Activated CD8-positive, alpha-beta memory T cell treated with anti-CD3 and anti-CD28 coated beads, Interleukin-2, amount 50 U/mL, for 1 hour (primary cell): Measurements from ENCODE around the gene DNLZ.

Experiments used
- DNase-seq: peaks from one replicate; pipeline ENCODE4 v3.0.0-alpha.2; 2020; ENCODE audit errors: extremely low read depth

Gene DNLZ

DNA sequence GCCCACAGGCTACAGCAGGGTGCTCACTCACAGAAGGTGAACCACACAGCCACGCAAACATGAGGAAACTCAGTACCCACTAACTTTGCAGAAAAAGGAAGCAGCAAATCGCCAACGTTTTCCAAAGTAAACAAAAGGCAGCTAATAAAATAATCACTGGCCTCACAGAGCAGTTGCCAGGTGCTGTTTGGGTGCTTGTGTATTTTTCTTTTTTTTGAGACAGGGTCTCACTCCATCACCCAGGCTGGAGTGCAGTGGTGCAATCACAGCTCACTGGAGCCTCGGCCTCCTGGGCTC lies 32.6 kb upstream of the DNLZ start:
- DNase-seq = no peak

DNA sequence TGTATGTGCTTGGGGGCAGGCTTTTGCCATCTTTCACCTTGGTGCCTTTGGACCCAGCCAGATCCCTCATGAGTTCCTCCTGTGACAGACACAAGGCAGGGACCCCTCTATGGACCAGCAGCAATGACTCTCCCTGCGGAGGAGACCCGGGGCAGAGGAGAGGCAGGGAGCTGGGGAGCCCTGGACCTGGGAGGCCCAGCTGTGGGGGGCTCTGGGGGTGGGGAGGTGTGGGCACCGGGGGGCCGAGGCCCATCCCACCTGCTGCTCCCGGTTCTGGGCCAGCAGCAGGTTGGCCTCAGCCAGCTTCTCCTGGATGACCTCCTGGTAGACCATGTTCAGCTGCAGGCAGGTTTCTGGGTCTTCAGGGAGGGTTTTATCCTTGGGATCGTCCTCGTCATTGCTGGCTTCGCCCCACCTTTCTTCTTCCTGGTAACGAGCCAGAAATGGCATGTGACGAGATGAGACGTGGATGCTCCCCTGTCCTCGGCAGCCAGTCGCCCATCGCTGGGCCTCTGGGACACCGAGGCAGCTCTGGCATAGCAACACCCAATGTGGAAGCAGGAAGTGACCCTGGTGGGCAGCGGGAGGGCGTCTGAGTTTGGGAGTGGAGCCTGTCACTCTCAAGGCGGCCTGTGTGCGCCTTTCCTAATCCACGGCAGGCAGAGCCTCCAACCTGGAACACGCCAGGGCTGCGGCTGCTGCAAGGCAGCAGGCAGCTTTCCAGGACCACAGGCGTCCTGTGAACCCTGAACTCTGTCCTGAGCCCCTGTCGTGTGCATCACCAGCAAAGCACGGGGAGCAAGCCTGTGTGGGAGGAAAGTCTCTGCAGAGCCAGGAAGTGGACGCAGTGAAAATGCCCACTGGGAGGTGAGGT lies 32.0 kb upstream of the DNLZ start:
- no peak for DNase-seq

GRCh38 chr9:136395020-136395340 lies 31.4 kb upstream of the DNLZ start:
- no peak for DNase-seq

DNA sequence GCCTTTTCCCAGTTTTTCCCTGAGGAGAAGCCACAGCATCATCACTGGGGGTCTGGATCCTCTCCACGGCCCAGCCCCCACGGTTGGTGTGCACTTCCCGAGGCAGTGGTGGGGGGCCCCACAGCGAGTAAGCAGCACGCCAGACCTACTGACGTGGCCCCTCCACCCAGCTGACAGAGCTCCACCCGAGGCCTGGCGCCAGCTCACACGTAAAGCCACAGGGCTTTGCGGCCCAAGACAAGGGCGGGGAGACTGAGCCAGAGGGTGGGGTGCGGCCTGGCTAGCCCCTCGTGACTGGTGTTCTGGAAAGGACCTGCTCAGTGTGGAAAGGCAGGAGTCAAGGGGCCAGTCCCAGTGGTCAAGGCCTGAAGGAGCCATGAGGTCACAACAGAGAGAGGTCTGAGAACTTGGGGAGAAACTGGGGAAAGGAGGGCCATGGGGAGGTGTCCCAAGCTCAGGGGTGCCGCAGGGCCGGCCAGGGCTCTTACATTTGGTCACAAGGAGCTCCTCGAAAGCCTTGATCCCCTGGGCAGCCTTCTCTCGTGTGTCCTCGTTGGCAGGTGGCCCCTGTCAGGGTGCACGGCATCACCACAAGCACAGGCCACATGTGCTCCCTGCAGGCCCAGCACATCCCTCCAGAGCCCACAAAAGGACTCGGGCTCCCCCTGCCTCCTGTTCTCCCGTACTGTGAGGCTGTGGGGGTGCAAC lies 30.9 kb upstream of the DNLZ start:
- no peak for DNase-seq

- no peak for DNase-seq
These were observed 30.0 kb upstream of the DNLZ start for GRCh38 chr9:136393531-136393930.

GRCh38 chr9:136392538-136393449 lies 29.2 kb upstream of the DNLZ start:
- no peak for DNase-seq

DNA sequence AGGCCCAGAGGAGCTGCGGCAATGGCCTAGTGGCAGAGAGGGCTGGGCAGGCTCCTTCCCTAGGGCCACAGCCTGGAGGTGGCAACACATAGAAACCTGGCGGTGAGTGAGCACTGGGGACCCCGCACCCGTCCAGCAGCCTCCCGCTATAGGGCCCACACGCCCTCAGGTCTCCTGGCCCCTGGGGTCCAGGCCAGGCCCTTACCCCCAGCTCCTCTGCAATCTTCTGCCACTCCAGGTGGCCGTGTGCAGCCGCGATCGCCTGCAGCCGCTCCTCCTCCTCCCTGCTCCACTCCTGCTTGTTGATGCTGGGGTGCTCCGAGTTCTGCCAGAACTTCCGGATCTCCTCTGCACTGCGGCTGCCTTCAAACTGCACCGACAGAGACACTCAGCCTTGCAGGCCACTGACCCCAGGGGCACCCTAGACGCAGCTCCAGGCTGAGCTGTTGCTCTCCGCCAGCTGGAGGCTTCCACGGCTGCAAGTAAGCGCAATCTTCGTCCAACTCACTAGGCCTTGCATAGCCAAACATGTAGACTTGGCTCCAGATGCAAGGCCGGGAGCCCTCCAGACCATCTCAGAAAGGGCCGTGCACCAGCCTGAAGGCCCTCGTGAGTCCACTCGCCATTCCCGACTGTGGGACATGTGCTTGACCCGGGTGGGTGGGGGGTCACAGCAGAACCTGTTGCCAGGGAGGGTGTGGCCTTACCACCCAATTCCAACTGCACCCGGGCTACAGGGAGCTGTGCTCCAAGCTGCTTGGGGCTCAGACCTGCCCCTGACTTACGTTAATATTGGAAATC lies 28.4 kb upstream of the DNLZ start:
- no peak for DNase-seq

DNA sequence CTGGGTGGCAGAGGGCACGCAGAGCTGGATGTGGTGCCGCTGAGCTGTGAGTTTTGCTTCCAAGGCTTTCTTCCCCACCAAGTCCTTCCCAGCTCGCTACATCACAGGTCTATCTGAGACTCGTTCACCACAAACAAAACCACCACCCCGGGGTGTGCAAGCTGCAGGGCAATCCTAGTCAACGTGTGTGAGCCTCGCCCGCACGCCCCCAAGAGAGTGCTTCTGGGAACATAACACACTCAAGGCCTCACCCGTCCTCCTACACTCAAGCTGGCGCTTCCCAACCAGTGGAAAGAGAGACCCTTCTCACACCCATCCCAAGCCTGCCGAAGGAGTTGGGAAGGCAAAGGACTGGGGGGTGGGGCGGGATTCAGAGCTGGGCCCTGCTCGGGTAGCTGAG lies 25.9 kb upstream of the DNLZ start:
- DNase-seq = no peak

GRCh38 chr9:136387217-136387616 lies 23.7 kb upstream of the DNLZ start:
- DNase-seq = no peak

- DNase-seq = no peak
These were observed 22.5 kb upstream of the DNLZ start for GRCh38 chr9:136386018-136386417.

DNA sequence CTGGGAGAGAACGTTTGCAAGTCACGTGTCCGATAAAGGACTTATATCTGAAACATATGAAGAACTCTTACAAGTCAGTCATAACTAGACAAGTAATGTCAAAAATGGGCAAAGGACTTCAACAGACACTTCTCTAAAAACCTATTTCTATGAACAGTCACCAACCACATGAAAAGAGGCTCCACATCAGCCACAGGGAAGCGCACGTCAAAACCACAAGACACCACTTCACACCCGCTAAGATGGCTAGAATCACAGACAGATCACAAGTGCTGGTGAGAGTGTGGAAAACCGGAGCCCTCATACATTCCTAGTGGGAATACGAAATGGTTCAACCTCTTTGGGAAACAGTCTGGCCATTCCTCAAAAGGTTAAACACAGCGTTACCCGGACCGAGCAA lies 21.5 kb upstream of the DNLZ start:
- DNase-seq = no peak

GRCh38 chr9:136383436-136383835 lies 19.9 kb upstream of the DNLZ start:
- DNase-seq = no peak

GRCh38 chr9:136381966-136382513 lies 18.5 kb upstream of the DNLZ start:
- DNase-seq = no peak

DNA sequence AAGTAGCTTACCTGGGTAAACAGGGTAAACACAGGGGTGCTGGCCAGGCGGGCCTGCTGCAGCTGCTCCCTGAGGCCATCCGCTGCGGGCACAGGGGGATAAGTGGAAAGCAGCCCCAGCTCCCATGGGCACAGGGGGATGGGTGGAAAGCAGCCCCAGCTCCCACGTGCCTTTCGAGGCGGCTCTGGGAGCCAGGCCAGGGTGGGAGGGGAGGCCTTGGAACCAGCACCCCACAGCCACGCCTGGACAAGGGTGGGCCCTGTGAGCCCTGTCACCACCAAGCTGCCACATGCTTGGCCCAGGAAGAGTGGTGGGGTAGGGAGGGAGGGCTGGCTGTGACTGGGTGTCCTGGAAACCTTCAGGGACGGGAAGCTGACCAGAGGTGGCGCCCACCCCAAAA lies 17.8 kb upstream of the DNLZ start:
- no peak for DNase-seq

GRCh38 chr9:136380381-136380780 lies 16.8 kb upstream of the DNLZ start:
- no peak for DNase-seq

GRCh38 chr9:136379891-136380290 lies 16.3 kb upstream of the DNLZ start:
- DNase-seq = no peak

GRCh38 chr9:136379401-136379800 lies 15.9 kb upstream of the DNLZ start:
- DNase-seq = no peak

DNA sequence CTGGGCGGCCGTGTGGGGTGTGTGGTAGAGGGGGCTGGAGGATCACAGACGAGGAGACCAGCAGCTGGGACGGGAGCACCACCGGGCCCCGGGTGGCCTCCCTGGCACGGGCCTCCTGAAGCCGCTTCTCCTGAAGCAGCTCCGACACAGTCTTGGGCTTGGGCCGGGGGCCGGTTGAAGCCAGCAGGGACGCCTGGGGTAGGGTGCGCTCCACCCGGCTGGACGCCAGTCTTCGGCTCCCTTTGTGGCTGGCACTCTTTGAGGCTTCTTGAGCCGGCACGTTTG lies 15.4 kb upstream of the DNLZ start:
- no peak for DNase-seq

- DNase-seq = no peak
These were observed 14.8 kb upstream of the DNLZ start for GRCh38 chr9:136378170-136379002.

DNA sequence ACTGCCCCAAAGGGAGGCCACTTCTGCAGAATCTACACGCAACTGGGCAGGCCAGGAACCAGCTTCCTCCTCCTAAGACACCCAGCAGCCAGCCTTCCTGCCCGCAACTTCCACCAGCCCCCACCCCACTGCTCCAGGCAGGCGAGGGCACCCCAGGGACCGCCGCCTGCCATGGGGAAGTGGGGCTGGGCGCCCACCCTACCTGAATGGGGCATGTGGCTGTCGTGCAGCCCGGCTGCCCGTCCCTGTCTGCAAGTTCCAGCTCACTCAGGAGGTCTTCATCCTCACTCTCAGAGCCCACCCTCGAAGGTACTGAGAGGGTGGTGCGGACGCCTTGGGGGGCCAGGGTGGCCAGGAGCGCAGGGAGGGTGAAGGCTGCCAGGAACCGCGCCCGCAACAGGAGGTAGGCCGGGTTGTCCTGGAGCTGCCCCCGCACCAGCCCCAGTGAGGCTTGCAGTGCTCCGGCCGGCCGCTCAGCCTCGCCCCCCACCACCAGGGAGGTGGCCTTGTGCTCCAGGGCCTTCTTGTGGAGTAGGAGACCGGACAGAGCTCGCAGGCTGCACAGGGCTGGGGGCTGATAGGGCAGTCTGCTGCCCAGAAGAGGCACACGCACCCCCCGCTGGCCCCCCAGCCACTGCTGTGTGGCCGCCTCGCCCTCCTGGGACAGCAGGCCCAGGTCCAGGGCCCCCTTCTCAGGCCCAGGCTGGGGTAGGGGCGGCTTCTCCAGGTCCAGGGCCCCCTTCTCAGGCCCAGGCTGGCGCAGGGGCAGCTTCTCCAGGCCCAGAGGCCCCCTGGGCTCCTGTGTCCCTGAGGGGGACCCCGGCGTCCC lies 14.0 kb upstream of the DNLZ start:
- no peak for DNase-seq
